CD14-positive monocyte (primary cell): ENCODE measurements around the gene SLC37A1. TPM values are rescaled to one million over a fixed set of nuclear protein-coding genes. Genes with fewer than 3 reads are reported as not detected.

Experiments used
- DNase-seq, 3 donors: peaks; one replicate each; pipeline ENCODE4 v3.0.0-alpha.2; 2011 to 2022
- H2AFZ ChIP-seq: 2 replicates; pipeline ENCODE4 v1.6.0; 2012; ENCODE audit warnings: mild to moderate bottlenecking, low read depth, low read length, inconsistent platforms; ENCODE audit not compliant: insufficient read depth, poor library complexity, severe bottlenecking
- H3K27ac ChIP-seq, 2 donors: 1 replicate in 1 of 2; 2 replicates in 1 of 2; pipeline ENCODE4 v1.5.1; 2012 to 2013; ENCODE audit warnings: low read length in 2 of 2, control low read depth in 1 of 2, inconsistent platforms in 1 of 2, low read depth in 1 of 2, mild to moderate bottlenecking in 1 of 2
- H3K27me3 ChIP-seq, 2 donors: one replicate each; pipeline versions ENCODE4 v1.6.0 to v1.6.1; 2011 to 2013; ENCODE audit warnings: low read length in 2 of 2; ENCODE audit not compliant: control insufficient read depth in 2 of 2, insufficient read depth in 2 of 2
- H3K36me3 ChIP-seq, 2 donors: replicated peaks in 1 of 2; 1 replicate in 1 of 2; 2 replicates in 1 of 2; pipeline versions ENCODE4 v1.5.1 to v1.6.1; 2012 to 2013; ENCODE audit warnings: low read length in 2 of 2, control low read depth in 1 of 2, inconsistent platforms in 1 of 2, mild to moderate bottlenecking in 1 of 2; ENCODE audit not compliant: insufficient read depth in 2 of 2, control insufficient read depth in 1 of 2
- H3K4me1 ChIP-seq, 2 donors: 1 replicate in 1 of 2; 2 replicates in 1 of 2; pipeline versions ENCODE4 v1.5.1 to v1.6.1; 2012 to 2013; ENCODE audit warnings: low read length in 2 of 2, control low read depth in 1 of 2, inconsistent platforms in 1 of 2, mild to moderate bottlenecking in 1 of 2, moderate library complexity in 1 of 2; ENCODE audit not compliant: insufficient read depth in 2 of 2, control insufficient read depth in 1 of 2
- H3K4me2 ChIP-seq: replicated peaks from 2 replicates; pipeline ENCODE3; 2012; ENCODE audit warnings: low read length, moderate library complexity, mild to moderate bottlenecking; ENCODE audit not compliant: poor library complexity, severe bottlenecking; ENCODE audit errors: extremely low read depth
- H3K4me3 ChIP-seq, 3 experiments: fragments of 200-600 bp in 1 of 3; sonication (generic) in 1 of 3; replicated peaks in 1 of 3; 1 replicate in 2 of 3; 2 replicates in 1 of 3; pipeline ENCODE4 v1.5.1; 2011 to 2013; ENCODE audit warnings: low read length in 3 of 3, mild to moderate bottlenecking in 3 of 3, control low read depth in 2 of 3, low read depth in 2 of 3, inconsistent platforms in 1 of 3, moderate library complexity in 1 of 3
- H3K79me2 ChIP-seq: 2 replicates; pipeline ENCODE4 v1.6.0; 2012; ENCODE audit warnings: mild to moderate bottlenecking, control low read depth, inconsistent platforms, low read length, moderate library complexity; ENCODE audit not compliant: insufficient read depth
- H3K9ac ChIP-seq: 2 replicates; pipeline ENCODE4 v1.6.0; 2017; ENCODE audit warnings: low read length, mild to moderate bottlenecking; ENCODE audit not compliant: insufficient read depth, poor library complexity, severe bottlenecking
- H3K9me3 ChIP-seq, 2 donors: replicated peaks in 1 of 2; 1 replicate in 1 of 2; 2 replicates in 1 of 2; pipeline versions ENCODE4 v1.5.1 to v1.6.1; 2012 to 2013; ENCODE audit warnings: low read length in 2 of 2, control low read depth in 1 of 2; ENCODE audit not compliant: control insufficient read depth in 1 of 2, insufficient read depth in 1 of 2
- H4K20me1 ChIP-seq: 2 replicates; pipeline ENCODE4 v1.6.0; 2012; ENCODE audit warnings: mild to moderate bottlenecking, low read length, control low read depth, moderate library complexity; ENCODE audit not compliant: insufficient read depth
- H3K27ac Mint-ChIP-seq, 7 donors: one replicate each; pipeline ENCODE4 v1.8.0; 2020; ENCODE audit warnings: mild to moderate bottlenecking in 7 of 7, mixed read lengths in 7 of 7, moderate library complexity in 6 of 7, inconsistent platforms in 2 of 7
- H3K27me3 Mint-ChIP-seq, 3 donors: one replicate each; pipeline ENCODE4 v1.8.0; 2021 to 2022; ENCODE audit warnings: low read depth in 3 of 3, mild to moderate bottlenecking in 3 of 3, mixed read lengths in 3 of 3, moderate library complexity in 3 of 3, inconsistent platforms in 1 of 3
- H3K36me3 Mint-ChIP-seq, 2 donors: one replicate each; pipeline ENCODE4 v1.8.0; 2020; ENCODE audit warnings: mixed read lengths in 2 of 2, inconsistent platforms in 1 of 2, mild to moderate bottlenecking in 1 of 2
- H3K4me1 Mint-ChIP-seq: one replicate; pipeline ENCODE4 v1.8.0; 2020; ENCODE audit warnings: mild to moderate bottlenecking, mixed read lengths
- H3K4me3 Mint-ChIP-seq, 2 donors: one replicate each; pipeline ENCODE4 v1.8.0; 2020; ENCODE audit warnings: mild to moderate bottlenecking in 2 of 2, mixed read lengths in 2 of 2, moderate library complexity in 1 of 2
- H3K9me3 Mint-ChIP-seq, 7 donors: one replicate each; pipeline ENCODE4 v1.8.0; 2020 to 2022; ENCODE audit warnings: mixed read lengths in 7 of 7, mild to moderate bottlenecking in 6 of 7, moderate library complexity in 6 of 7, inconsistent platforms in 2 of 7
- WGBS: methylation state at CpG from one replicate; pipeline ENCODE4 v1.1.5; 2013; ENCODE audit warnings: missing lambda C conversion rate; ENCODE audit not compliant: insufficient coverage; 5-methylcytosine and 5-hydroxymethylcytosine counted together
- intact Hi-C, 2 donors: fragments of 100-400 bp; cut with micrococcal nuclease; formaldehyde crosslinking; loops; one replicate each; pipeline versions ENCODE4 v1.15.0 to v1.15.1; 2023
- polyA plus RNA-seq, 3 donors: library from polyadenylated mRNA; depleted of rRNA in 1 of 3; unstranded in 2 of 3; stranded (reverse) in 1 of 3; fragments of 300-500 nt in 2 of 3; fragments of >200 nt in 1 of 3; fragmentation: Illumina TruSeq in 2 of 3; gene quantifications; 1 replicate in 2 of 3; 2 replicates in 1 of 3; pipeline ENCODE4 v1.2.3, GENCODE V29; 2012 to 2021
- TF ChIP-seq, protein P1 (sequence below): fragments of 200-600 bp; IDR thresholded peaks from one replicate; pipeline ENCODE4 v1.8.0; 2022; ENCODE audit warnings: antibody characterized with exemption, mild to moderate bottlenecking

Gene SLC37A1
- polyA plus RNA-seq, 3 donors = 2.7 to 12.4 (median 4.3) TPM

DNA sequence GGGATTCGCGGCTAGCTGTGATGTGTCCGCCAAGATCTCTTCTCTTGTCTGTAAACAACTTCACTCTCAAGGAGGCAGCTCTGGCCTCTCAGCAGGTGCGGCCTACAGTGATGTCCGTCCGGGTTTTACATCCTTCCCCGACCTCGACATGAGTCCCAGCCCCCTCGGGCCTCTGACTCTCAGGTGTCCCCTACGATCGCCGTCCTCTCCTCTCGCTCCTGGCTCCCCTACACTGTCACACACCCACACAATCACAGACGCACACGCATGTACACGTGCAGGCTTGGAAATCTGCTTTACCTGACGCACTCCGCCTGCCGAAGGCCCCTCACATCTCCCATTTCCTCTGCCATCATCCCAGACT is 16.8 kb upstream of the SLC37A1 start:
- Histone ChIP-seq H3K9ac (peak overlapping the region; percentile 68), H3K36me3 (no peaks in the 10 kb centered on the region), H3K4me1 (peaks cover 13 to 17% of the 10 kb centered on the region in 2 donors), H3K79me2 (no peaks in the 10 kb centered on the region), H3K9me3 (no peaks in the 10 kb centered on the region), H3K4me2 (peak overlapping the region; percentile 95), H3K27ac (peak overlapping the region; percentile 20 to 79), H3K27me3 (peaks cover 0 to 3% of the 10 kb centered on the region in 2 donors), H4K20me1 (no peaks in the 10 kb centered on the region), H3K4me3 (peak overlapping the region; percentile 38 to 83 (median 74)), H2AFZ (peak overlapping the region; percentile 94)
- H3K27ac Mint-ChIP-seq = peak overlapping the region; percentile 84 to 94 (median 90)
- no peaks in the 10 kb centered on the region for H3K36me3 Mint-ChIP-seq
- no peaks in the 10 kb centered on the region for H3K9me3 Mint-ChIP-seq
- intact Hi-C loops = loop anchor here in 1 of 2 donors (5.0 kb wide), 1 partner anchor 35 kb away; no protein-coding TSS in a partner anchor
- DNase-seq = no peak
- TF ChIP-seq, protein P1, sequence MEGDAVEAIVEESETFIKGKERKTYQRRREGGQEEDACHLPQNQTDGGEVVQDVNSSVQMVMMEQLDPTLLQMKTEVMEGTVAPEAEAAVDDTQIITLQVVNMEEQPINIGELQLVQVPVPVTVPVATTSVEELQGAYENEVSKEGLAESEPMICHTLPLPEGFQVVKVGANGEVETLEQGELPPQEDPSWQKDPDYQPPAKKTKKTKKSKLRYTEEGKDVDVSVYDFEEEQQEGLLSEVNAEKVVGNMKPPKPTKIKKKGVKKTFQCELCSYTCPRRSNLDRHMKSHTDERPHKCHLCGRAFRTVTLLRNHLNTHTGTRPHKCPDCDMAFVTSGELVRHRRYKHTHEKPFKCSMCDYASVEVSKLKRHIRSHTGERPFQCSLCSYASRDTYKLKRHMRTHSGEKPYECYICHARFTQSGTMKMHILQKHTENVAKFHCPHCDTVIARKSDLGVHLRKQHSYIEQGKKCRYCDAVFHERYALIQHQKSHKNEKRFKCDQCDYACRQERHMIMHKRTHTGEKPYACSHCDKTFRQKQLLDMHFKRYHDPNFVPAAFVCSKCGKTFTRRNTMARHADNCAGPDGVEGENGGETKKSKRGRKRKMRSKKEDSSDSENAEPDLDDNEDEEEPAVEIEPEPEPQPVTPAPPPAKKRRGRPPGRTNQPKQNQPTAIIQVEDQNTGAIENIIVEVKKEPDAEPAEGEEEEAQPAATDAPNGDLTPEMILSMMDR = no peak
- peaks cover 2 to 5% (median 5%) of the 10 kb centered on the region in 3 donors for H3K27me3 Mint-ChIP-seq
- peaks cover 18% of the 10 kb centered on the region for H3K4me1 Mint-ChIP-seq
- WGBS = 6% methylated on average over 12 of the region's 19 CpGs
- H3K4me3 Mint-ChIP-seq = peak overlapping the region; percentile 89 to 90

DNA sequence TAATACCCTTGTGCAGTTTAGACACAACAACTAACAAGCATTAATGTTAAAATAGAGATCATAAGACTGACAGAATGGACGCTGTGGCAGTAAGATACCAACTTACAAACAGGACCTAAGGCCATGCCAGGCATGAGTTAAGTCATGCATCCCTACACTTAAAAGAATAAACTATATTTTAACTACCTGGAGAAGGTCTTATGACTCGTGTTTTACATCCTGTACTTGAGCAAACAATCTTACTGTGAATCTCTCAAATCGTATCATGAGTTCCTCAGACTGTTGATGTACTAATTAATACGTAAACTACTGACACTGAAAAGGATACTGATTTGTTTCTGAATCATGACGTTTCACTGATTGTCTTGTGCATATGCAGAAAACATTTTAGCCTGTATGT is 15.6 kb upstream of the SLC37A1 start:
- H3K36me3 ChIP-seq = no peaks in the 10 kb centered on the region
- no peaks in the 10 kb centered on the region for H3K9me3 Mint-ChIP-seq
- H3K9me3 ChIP-seq = no peaks in the 10 kb centered on the region
- H3K4me3 Mint-ChIP-seq = no peak overlapping the region
- no peak overlapping the region for H3K9ac ChIP-seq
- peaks cover 2 to 5% (median 5%) of the 10 kb centered on the region in 3 donors for H3K27me3 Mint-ChIP-seq
- no peaks in the 10 kb centered on the region for H3K27me3 ChIP-seq
- no peak overlapping the region for H3K4me2 ChIP-seq
- TF ChIP-seq, protein P1 = no peak
- no peaks in the 10 kb centered on the region for H3K79me2 ChIP-seq
- no peak overlapping the region for H2AFZ ChIP-seq
- H3K4me3 ChIP-seq = no peak overlapping the region
- no peak for DNase-seq
- no peaks in the 10 kb centered on the region for H3K36me3 Mint-ChIP-seq
- H3K4me1 Mint-ChIP-seq = peaks cover 14% of the 10 kb centered on the region
- H3K4me1 ChIP-seq = peaks cover 13 to 17% of the 10 kb centered on the region in 2 donors
- no peaks in the 10 kb centered on the region for H4K20me1 ChIP-seq
- intact Hi-C loops = loop anchor here in 1 of 2 donors (5.0 kb wide), 1 partner anchor 34 kb away; no protein-coding TSS in a partner anchor
- no CpG with 5 or more reads among the region's 5 CpGs for WGBS
- H3K27ac Mint-ChIP-seq = no peak overlapping the region
- H3K27ac ChIP-seq = no peak overlapping the region
